K562 (cell line): ENCODE measurements around the gene KLK3. TPM values are rescaled to one million over a fixed set of nuclear protein-coding genes. Genes with fewer than 3 reads are reported as not detected.

Source experiments
- ATF1 ChIP-seq, 2 experiments: fragments of 450-650 bp in 1 of 2; IDR thresholded peaks; 2 replicates each; pipeline ENCODE4 v1.6.1; 2016; ENCODE audit warnings: missing compliant biosample characterization in 1 of 2, missing genetic modification characterization in 1 of 2
- BRD9 ChIP-seq: fragments of 450-650 bp; IDR thresholded peaks from 2 replicates; pipeline ENCODE4 v1.6.1; 2018; ENCODE audit warnings: low read depth; ENCODE audit not compliant: partially characterized antibody
- CHD4 ChIP-seq: fragments of 200-600 bp; sonication (generic); IDR thresholded peaks from 3 replicates; pipeline ENCODE4 v1.6.1; 2012; ENCODE audit warnings: low read depth, mild to moderate bottlenecking, mixed read lengths, low read length, inconsistent platforms; ENCODE audit not compliant: insufficient read depth, insufficient replicate concordance, poor library complexity, severe bottlenecking
- ELK3 ChIP-seq: fragments of 450-650 bp; formaldehyde crosslinking; IDR thresholded peaks from 2 replicates; pipeline ENCODE4 v1.4.0; 2020; ENCODE audit warnings: mild to moderate bottlenecking
- HSF4 ChIP-seq: fragments of 250-450 bp; sonication (Bioruptor Pico); IDR thresholded peaks from 2 replicates; pipeline ENCODE4 v2.1.2; 2022; ENCODE audit warnings: mild to moderate bottlenecking, moderate library complexity, borderline replicate concordance
- ILF3 ChIP-seq: fragments of 450-650 bp; IDR thresholded peaks from 2 replicates; pipeline ENCODE4 v1.6.1; 2018; ENCODE audit warnings: antibody characterized with exemption, mild to moderate bottlenecking, moderate library complexity, borderline replicate concordance
- JUND ChIP-seq, 2 experiments: IDR thresholded peaks; 2 replicates in 1 of 2; 3 replicates in 1 of 2; pipeline ENCODE4 v1.6.1; 2011; ENCODE audit warnings: borderline replicate concordance in 2 of 2, low read depth in 2 of 2, low read length in 2 of 2, improper control_type of control experiment in 1 of 2, missing biosample characterization in 1 of 2, missing genetic modification characterization in 1 of 2, missing genetic modification reagents in 1 of 2
- NFRKB ChIP-seq: fragments of 450-650 bp; IDR thresholded peaks from 2 replicates; pipeline ENCODE4 v1.6.1; 2016; ENCODE audit warnings: low read depth
- NR2C2 ChIP-seq, 2 experiments: fragments of 200-800 bp in 1 of 2; sonication (Bioruptor generic) in 1 of 2; sonication (generic) in 1 of 2; formaldehyde crosslinking in 1 of 2; IDR thresholded peaks; 2 replicates each; pipeline versions ENCODE4 v1.6.1 to v1.8.0; 2016 to 2022; ENCODE audit warnings: mild to moderate bottlenecking in 1 of 2, missing compliant biosample characterization in 1 of 2, missing genetic modification characterization in 1 of 2, missing genetic modification reagents in 1 of 2
- NUFIP1 ChIP-seq: fragments of 450-650 bp; IDR thresholded peaks from 2 replicates; pipeline ENCODE4 v1.6.1; 2018; ENCODE audit not compliant: partially characterized antibody
- PHF20 ChIP-seq: fragments of 450-650 bp; IDR thresholded peaks from 2 replicates; pipeline ENCODE4 v1.6.1; 2018; ENCODE audit not compliant: partially characterized antibody
- POLR2G ChIP-seq: fragments of 200-400 bp; formaldehyde crosslinking; IDR thresholded peaks from 2 replicates; pipeline ENCODE4 v1.6.1; 2017; ENCODE audit warnings: low read depth, mild to moderate bottlenecking, antibody characterized with exemption, low read length, moderate library complexity
- TAF9B ChIP-seq: fragments of 450-650 bp; IDR thresholded peaks from 2 replicates; pipeline ENCODE4 v1.6.1; 2018; ENCODE audit warnings: mild to moderate bottlenecking; ENCODE audit not compliant: partially characterized antibody
- TEAD1 ChIP-seq, 2 experiments: fragments of 450-650 bp in 1 of 2; sonication (generic) in 1 of 2; formaldehyde crosslinking; IDR thresholded peaks; 2 replicates each; pipeline versions ENCODE4 v1.4.0 to v1.8.0; 2020 to 2022; ENCODE audit warnings: mild to moderate bottlenecking in 2 of 2, missing genetic modification reagents in 1 of 2
- USF1 ChIP-seq: sonication (generic); formaldehyde crosslinking; IDR thresholded peaks from 2 replicates; pipeline ENCODE4 v1.9.0; 2022; ENCODE audit warnings: mild to moderate bottlenecking, missing genetic modification reagents
- ZBTB43 ChIP-seq: sonication (generic); formaldehyde crosslinking; IDR thresholded peaks from 2 replicates; pipeline ENCODE4 v1.8.0; 2023; ENCODE audit warnings: mild to moderate bottlenecking, missing genetic modification reagents
- ZC3H11A ChIP-seq: IDR thresholded peaks from 2 replicates; pipeline ENCODE4 v1.6.1; 2012; ENCODE audit warnings: low read depth, low read length, improper control_type of control experiment
- ZNF140 ChIP-seq: fragments of 250-450 bp; sonication (Bioruptor Pico); IDR thresholded peaks from 2 replicates; pipeline ENCODE4 v1.8.0; 2021; ENCODE audit warnings: moderate library complexity, mild to moderate bottlenecking, inconsistent platforms
- ZNF280A ChIP-seq: fragments of 450-650 bp; IDR thresholded peaks from 2 replicates; pipeline ENCODE4 v1.6.1; 2018; ENCODE audit warnings: mild to moderate bottlenecking, low read depth; ENCODE audit not compliant: partially characterized antibody
- ZNF57 ChIP-seq: fragments of 450-650 bp; formaldehyde crosslinking; IDR thresholded peaks from 2 replicates; pipeline ENCODE4 v1.4.0; 2020; ENCODE audit warnings: mild to moderate bottlenecking, moderate library complexity
- ZNF76 ChIP-seq: fragments of 250-450 bp; sonication (Bioruptor Pico); IDR thresholded peaks from 2 replicates; pipeline ENCODE4 v1.4.0; 2020; ENCODE audit warnings: mild to moderate bottlenecking, moderate library complexity, borderline replicate concordance
- ZNF780A ChIP-seq: fragments of 250-450 bp; sonication (Bioruptor Pico); IDR thresholded peaks from 2 replicates; pipeline ENCODE4 v1.5.0; 2021; ENCODE audit warnings: mild to moderate bottlenecking
- polyA plus RNA-seq, 8 experiments: library from polyadenylated mRNA; depleted of rRNA in 4 of 8; stranded (reverse) in 5 of 8; unstranded in 3 of 8; fragments of >200 nt; fragmentation: Nextera tagmentation in 2 of 8; fragmentation: Illumina TruSeq in 1 of 8; extraction: Ambion mirVana in 2 of 8; extraction: Trizol in 1 of 8; gene quantifications; 2 replicates each; pipeline versions ENCODE4 v1.2.1 to v1.2.3, GENCODE V29; 2011 to 2014; ENCODE audit warnings: inconsistent platforms in 1 of 8, missing spikeins in 1 of 8
- total RNA-seq, 7 experiments: library from RNA; depleted of rRNA in 6 of 7; stranded (reverse); fragments of >200 nt in 6 of 7; fragmentation: Illumina TruSeq in 2 of 7; extraction: Trizol in 2 of 7; gene quantifications; 2 replicates each; pipeline versions ENCODE4 v1.2.1 to v1.2.3, GENCODE V29; 2011 to 2021; ENCODE audit warnings: low replicate concordance in 1 of 7

The KLK3 gene
- total and polyA plus RNA-seq, 9 of the 15 experiments (the other 6 are each of a cell fraction or from before 2014, with no cell fraction given), result not detected

GRCh38 chr19:50835785-50836542 is 18.8 kb upstream of the KLK3 start (continued):
- TF ChIP-seq ZNF780A (CRISPR knock-in tag) (no peak), NFRKB (no peak), TEAD1 (CRISPR knock-in tag; IDR thresholded peaks at IDR 0.05) (no peak), ZNF76 (CRISPR knock-in tag) (peak; percentile 83), TAF9B (no peak), ZC3H11A (no peak), ZNF280A (no peak), JUND (IDR thresholded peaks at IDR 0.05; ENCODE audit: borderline replicate concordance, low read depth, low read length) (peak; percentile 15; the same call in 1 of the 2 replicates), JUND (tag; IDR thresholded peaks at IDR 0.05; ENCODE audit: borderline replicate concordance, low read depth, low read length) (peak; percentile 28; the same call in 1 of the 3 replicates), HSF4 (no peak), ELK3 (CRISPR knock-in tag) (no peak), USF1 (CRISPR knock-in tag) (no peak), ZNF140 (no peak), ZNF57 (CRISPR knock-in tag) (0 out of 2 replicates have a peak, but pooled peaks have one; percentile 61), CHD4 (no peak), PHF20 (peak; percentile 40), NR2C2 (CRISPR knock-in tag; IDR thresholded peaks at IDR 0.05) (no peak), NR2C2 (tag; IDR thresholded peaks at IDR 0.05) (no peak), ZBTB43 (CRISPR knock-in tag) (no peak), POLR2G (peak; percentile 91), ILF3 (no peak), ATF1 (CRISPR knock-in tag; IDR thresholded peaks at IDR 0.05) (no peak), ATF1 (tag; IDR thresholded peaks at IDR 0.05) (peak; percentile 93), BRD9 (no peak), NUFIP1 (no peak)
